GM21529 (cell line): ENCODE results near the gene TBC1D17.

ENCODE experiments used
- ATAC-seq: cut with Tn5 transposase; IDR thresholded peaks from one replicate; pipeline ENCODE4 v1.9.1; 2021; ENCODE audit not compliant: unreplicated experiment

TBC1D17 gene

DNA sequence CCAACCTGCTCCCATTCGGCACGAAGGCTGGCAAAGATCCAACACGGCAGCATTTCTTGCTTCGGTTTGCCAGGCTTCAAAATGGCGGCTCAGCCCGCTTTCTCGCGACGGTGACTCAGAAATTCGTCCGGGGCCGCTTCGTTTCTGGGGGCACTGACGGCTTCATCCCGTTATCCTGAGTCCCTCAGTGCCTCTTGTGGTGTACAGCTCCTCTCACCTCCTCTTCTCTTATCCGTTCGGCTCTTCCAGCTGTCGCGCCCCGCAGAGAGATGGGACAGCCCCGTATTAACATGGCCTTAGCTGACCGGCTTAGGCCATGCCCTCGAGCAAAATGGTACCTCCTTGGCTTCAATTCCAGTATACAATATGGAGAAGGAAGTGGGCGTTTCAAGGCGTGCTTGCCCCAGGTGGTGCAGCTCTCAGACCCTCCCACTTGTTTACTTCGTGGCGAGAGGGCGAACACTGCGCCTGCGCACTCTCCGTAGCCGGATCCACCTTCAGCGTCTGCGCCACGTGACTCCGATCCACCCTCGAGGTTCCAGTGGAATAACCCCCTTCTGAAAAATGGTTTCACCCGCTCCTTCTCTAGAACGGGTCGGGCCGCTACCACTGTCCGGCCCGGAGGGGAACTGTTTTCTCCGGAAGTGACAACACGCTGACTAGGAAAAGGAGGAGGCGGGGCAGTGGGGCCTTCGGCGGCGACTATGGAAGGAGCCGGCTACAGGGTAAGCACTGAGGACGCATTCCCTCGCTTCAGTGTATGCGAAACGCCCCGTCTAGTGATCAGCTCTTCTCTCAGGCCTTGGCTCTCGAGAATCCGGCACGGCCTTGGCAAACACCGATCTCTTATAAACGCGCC, at the start of gene TBC1D17, which contains the start of gene AKT1S1:
TBC1D17 (plus strand) TSS at position 683 of the 859 bp plus-strand sequence; CDS start at position 705, 22 bp downstream.
AKT1S1 (minus strand) TSS at position 336 of the 859 bp plus-strand sequence. CDS start 4,060 bp downstream, outside the sequence.
- peak; percentile 59 for ATAC-seq

DNA sequence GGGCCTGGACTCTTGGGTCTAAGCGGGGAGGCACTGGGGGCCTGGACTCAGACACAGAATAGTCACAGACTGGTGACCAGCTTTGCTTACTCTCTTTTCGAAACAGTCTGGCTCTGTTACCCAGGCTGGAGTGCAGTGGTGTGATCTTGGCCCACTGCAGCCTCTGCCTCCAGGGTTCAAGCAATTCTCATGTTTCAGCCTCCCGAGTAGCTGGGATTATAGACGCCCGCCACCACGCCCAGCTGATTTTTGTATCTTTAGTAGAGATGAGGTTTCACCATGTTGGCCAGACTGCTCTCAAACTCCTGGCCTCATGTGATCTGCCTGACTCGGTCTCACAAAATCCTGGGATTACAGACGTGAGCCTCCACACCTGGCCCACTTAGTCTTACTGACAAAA, 48.3 kb upstream of the TBC1D17 start:
- ATAC-seq = no peak

DNA sequence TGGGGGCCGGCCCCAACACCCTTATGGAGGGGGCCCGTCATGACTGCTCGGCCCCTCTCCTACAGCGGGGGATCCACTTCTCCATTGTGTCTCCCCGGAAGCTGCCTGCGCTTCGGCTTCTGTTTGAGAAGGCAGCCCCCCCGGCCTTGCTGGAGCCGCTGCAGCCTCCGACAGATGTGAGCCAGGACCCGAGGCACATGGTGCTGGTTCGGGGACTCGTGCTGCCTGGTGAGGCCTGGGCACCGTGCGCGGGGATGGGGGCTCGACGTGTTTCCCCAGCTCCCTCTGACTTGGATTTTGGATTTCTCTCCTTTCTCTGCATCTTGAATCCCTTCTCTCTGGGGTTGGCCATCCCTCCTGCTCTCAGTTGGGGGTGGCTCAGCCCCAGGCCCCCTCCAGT, 47.8 kb upstream of the TBC1D17 start:
- no peak for ATAC-seq

GRCh38 chr19:49830766-49831165, 46.7 kb upstream of the TBC1D17 start:
- no peak for ATAC-seq

DNA sequence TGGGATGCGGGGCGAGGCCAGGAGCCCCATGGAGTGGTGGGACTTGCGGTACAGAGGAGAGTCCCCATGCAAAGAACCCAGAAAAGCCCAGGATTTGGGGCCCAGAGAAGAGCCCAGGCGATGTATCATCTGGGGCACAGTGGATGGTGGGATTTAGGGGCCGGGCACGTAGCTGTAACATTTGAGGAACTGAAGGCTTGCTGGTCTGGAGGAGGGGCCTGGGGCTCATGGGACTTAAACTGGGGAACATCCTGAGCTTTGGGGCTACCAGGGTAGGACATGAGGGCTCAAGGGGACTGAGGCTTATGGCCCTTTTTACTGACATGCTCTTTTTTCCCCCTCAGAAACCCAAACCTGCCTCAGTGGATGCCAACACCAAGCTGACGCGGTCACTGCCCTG, 45.9 kb upstream of the TBC1D17 start:
- no peak for ATAC-seq

- no peak for ATAC-seq
Observed at GRCh38 chr19:49832556-49832955, 44.9 kb upstream of the TBC1D17 start.

- ATAC-seq = no peak
Observed at GRCh38 chr19:49833599-49833998, 43.9 kb upstream of the TBC1D17 start.

GRCh38 chr19:49835562-49835961, 41.9 kb upstream of the TBC1D17 start:
- ATAC-seq = no peak

DNA sequence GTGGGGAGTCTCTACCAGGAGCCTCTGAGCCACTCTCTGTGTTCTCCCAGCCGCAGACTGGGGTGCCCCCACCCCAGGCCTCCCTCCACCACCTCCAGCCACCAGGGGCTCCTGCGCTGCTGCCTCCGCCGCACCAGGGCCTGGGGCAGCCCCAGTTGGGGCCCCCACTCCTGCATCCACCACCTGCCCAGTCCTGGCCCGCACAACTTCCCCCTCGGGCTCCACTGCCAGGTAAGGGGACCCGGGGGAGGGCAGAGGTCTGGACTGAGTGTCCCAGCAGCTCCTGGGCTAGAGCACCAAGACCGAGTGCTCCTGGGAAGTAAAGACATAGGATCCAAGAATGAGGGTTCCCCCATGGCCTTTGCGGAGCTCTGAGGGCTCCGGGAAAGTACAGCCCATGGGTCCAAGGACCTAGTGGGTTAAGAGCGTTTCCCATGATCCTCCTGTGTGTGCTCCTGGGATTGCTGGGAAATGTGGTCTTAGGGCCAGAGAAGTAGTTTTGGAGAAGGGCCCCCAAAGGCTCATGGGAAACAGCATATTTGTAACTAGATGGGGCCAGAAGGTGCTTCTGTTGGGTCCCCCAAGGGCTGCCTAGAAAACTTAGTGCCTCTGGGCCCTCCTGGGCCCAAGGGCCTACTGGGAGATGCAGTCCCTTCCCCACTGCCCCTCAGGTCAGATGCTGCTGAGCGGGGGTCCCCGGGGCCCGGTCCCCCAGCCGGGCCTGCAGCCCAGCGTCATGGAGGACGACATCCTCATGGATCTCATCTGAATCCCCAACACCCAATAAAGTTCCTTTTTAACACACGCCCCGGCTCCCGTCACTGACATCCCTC, 41.1 kb upstream of the TBC1D17 start:
- no peak for ATAC-seq

GRCh38 chr19:49837009-49837310, 40.5 kb upstream of the TBC1D17 start:
- no peak for ATAC-seq

DNA sequence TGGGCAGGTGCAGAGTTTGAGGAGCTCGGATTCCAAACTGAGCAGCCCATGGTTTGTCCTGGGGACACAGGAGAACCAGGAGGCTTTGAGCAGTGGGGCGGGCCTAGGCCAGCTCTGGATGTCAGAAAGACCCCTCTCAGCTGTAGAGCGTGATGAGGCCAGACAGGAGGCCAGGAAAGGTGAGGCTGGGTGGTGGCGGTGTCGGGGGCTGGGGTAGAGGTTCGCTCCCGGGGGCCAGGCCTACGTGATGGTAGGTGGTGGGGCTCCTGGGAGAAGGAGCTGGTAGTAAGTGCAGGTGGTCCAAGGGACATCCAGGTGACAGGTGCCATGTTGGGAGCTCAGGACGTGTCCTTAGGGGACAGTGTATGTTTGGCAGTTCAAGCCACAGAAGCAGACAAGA, 40.1 kb upstream of the TBC1D17 start:
- no peak for ATAC-seq

GRCh38 chr19:49838885-49839588, 38.5 kb upstream of the TBC1D17 start:
- no peak for ATAC-seq

DNA sequence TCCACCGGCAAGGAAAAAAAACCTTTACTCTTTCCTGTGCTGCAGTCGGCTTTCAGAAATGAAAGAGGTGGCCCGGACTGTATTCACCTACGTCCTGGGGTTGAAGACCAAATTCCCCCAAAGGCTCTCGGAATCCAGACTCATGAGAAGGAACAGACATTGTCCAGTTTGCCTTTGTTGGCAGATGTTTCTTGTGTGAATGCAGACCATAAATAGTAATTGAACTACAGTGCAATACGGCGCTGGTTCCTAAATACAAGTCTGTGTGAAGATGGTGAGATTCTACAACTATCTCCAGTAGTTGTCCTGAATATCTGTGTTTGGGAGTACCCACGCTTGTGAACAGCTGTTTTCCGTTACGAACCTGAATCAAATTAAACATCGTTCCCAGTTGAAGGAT, 37.8 kb upstream of the TBC1D17 start:
- ATAC-seq = no peak

DNA sequence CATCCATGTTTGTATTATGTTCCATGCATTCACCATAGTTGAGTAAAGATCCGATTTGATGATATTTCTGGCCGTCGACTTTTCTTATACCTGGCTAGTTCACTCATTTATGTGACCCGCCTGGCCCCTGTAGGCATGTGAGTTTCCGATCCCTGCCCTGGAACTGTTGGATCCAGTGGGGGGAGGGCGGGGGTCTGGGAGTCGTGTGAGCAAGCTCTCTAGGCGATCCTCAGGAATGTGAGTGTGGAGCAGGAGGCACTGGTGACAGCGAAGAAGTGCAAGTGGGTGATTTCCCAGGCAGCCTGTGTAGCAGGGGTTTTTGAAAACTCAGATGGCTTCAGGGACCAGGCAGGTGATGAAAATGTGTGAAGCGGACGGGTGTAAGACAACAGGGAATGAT, 37.2 kb upstream of the TBC1D17 start:
- ATAC-seq = no peak

GRCh38 chr19:49840736-49841249, 36.7 kb upstream of the TBC1D17 start:
- no peak for ATAC-seq

GRCh38 chr19:49843265-49843664, 34.2 kb upstream of the TBC1D17 start:
- ATAC-seq = no peak

GRCh38 chr19:49844138-49845095, 33.1 kb upstream of the TBC1D17 start:
- no peak for ATAC-seq

DNA sequence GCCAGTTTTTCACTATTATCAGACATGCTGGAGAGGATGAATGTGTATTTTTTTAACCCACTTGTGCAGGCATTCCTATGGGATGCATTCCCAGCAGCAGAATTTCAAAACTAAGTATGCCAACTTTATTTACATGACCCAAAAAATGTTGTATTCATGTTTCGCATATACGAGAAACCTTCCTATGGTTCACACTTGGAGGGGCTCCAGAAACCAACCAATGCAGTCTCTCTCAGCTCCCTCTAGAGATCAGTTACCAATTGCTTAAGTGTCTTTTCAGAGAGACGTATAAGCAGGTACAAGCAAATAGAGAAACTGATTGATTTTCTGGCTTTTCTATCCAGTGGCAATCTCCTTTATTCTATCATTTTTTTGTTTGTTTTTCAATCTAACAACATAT, 32.1 kb upstream of the TBC1D17 start:
- no peak for ATAC-seq

GRCh38 chr19:49846408-49846807, 31.1 kb upstream of the TBC1D17 start:
- no peak for ATAC-seq
